Measurements from ENCODE around the gene WNT5A. TPM values are rescaled to one million over a fixed set of nuclear protein-coding genes. Genes with fewer than 3 reads are reported as not detected.

The WNT5A gene
- total and polyA plus RNA-seq, 10 donors = 1.1 to 26.7 (median 11.3) TPM

GRCh38 chr3:55523471-55523870 is 36.4 kb upstream of the WNT5A start:
- no peak overlapping the region for H3K27ac ChIP-seq
- H3K4me1 ChIP-seq = no peaks in the 10 kb centered on the region
- H3K9me3 ChIP-seq = no peaks in the 10 kb centered on the region
- TF ChIP-seq POLR2A (IDR thresholded peaks at IDR 0.05) = no peak
- no peak overlapping the region for H3K4me3 ChIP-seq
- no peaks in the 10 kb centered on the region for H3K27me3 ChIP-seq (replicated peaks in 1 of 7)
- 60 to 87% (median 81%) methylated on average over 2 of the region's 2 CpGs for WGBS, 5 donors
- no peak for DNase-seq
- no peaks in the 10 kb centered on the region for H3K36me3 ChIP-seq
- intact Hi-C loops (cut with DNase I; ENCODE audit: low total_unique reads) = no loop called here

GRCh38 chr3:55521738-55522421 is 34.8 kb upstream of the WNT5A start:
- Histone ChIP-seq H3K27me3 (replicated peaks in 1 of 7) (no peaks in the 10 kb centered on the region), H3K9me3 (no peaks in the 10 kb centered on the region), H3K36me3 (no peaks in the 10 kb centered on the region), H3K4me3 (no peak overlapping the region), H3K4me1 (no peaks in the 10 kb centered on the region), H3K27ac (no peak overlapping the region)
- WGBS, 5 donors = 51 to 57% (median 52%) methylated on average over 6 of the region's 6 CpGs
- intact Hi-C loops (cut with DNase I; ENCODE audit: low total_unique reads) = no loop called here
- TF ChIP-seq POLR2A (IDR thresholded peaks at IDR 0.05) = no peak
- no peak for TF ChIP-seq POLR2AphosphoS5 (IDR thresholded peaks at IDR 0.05)
- TF ChIP-seq, protein P1, sequence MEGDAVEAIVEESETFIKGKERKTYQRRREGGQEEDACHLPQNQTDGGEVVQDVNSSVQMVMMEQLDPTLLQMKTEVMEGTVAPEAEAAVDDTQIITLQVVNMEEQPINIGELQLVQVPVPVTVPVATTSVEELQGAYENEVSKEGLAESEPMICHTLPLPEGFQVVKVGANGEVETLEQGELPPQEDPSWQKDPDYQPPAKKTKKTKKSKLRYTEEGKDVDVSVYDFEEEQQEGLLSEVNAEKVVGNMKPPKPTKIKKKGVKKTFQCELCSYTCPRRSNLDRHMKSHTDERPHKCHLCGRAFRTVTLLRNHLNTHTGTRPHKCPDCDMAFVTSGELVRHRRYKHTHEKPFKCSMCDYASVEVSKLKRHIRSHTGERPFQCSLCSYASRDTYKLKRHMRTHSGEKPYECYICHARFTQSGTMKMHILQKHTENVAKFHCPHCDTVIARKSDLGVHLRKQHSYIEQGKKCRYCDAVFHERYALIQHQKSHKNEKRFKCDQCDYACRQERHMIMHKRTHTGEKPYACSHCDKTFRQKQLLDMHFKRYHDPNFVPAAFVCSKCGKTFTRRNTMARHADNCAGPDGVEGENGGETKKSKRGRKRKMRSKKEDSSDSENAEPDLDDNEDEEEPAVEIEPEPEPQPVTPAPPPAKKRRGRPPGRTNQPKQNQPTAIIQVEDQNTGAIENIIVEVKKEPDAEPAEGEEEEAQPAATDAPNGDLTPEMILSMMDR (IDR thresholded peaks at IDR 0.05 in 8 of 11, conservative IDR thresholded peaks at IDR 0.05 in 3 of 11) = no peak
- no peak for DNase-seq

DNA sequence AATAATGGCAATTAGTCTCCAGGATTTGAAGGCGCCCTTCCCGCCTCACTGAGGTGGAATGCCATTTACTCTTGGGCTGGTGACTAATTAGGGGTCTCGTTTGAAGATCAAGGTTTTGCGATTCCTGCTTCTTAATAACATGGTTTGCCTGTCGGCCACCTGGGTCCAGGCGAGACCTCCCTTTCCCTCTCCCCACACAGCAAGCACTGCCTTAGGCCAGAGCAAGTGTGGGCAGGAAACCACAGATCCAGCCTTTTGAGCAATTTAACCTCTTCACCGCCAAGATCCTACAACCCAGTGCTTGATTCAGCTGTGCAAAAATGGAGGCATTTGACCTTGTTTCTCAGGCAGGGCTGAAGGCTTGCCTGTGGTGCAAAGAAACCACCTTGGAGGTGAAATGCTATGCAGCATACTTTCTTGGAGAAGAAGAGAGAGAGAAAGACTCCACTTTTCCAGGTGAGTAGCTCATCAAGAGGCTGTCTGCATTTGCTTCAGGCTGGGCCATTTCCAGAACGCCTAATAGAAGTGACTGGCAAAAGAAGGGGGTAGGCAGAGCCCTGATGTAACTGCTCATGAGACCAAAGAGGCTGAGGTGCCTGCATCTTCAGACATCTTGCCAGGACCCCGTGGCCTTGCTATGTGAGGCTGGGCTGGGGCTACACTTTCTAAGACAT is 34.1 kb upstream of the WNT5A start:
- TF ChIP-seq POLR2AphosphoS5 (IDR thresholded peaks at IDR 0.05) = no peak
- TF ChIP-seq, protein P1 (IDR thresholded peaks at IDR 0.05 in 8 of 11, conservative IDR thresholded peaks at IDR 0.05 in 3 of 11) = no peak
- no peak for TF ChIP-seq POLR2A (IDR thresholded peaks at IDR 0.05)
- 68 to 79% (median 73%) methylated on average over 9 of the region's 9 CpGs for WGBS, 5 donors
- H3K36me3 ChIP-seq = no peaks in the 10 kb centered on the region
- no peak overlapping the region for H3K27ac ChIP-seq
- H3K9me3 ChIP-seq = no peaks in the 10 kb centered on the region
- no peak for DNase-seq
- H3K4me3 ChIP-seq = no peak overlapping the region
- H3K4me1 ChIP-seq = no peaks in the 10 kb centered on the region
- intact Hi-C loops (cut with DNase I; ENCODE audit: low total_unique reads) = no loop called here
- peaks cover 0 to 6% (median 0%) of the 10 kb centered on the region in 7 donors for H3K27me3 ChIP-seq (replicated peaks in 1 of 7)

DNA sequence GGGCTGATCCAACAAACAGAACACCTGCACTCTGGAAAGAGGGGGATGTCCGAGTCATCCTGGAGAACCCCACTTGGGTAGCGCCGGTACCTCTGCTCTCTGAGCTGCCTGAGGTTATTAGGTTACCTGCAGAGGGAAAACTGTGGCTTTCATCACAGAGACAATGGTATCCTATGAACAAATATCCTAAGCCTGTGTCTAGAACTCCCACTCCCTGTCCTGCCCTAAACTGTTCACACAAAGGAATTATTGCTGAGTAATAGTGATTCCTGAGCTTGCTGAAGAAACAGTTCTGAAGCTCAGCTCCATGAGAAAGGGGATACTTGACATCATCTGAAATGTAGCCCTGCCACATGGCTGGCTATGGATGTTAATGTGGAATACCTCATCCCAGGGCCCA is 31.9 kb upstream of the WNT5A start:
- Histone ChIP-seq H3K9me3 (no peaks in the 10 kb centered on the region), H3K27ac (no peak overlapping the region), H3K4me3 (no peak overlapping the region), H3K4me1 (no peaks in the 10 kb centered on the region), H3K27me3 (replicated peaks in 1 of 7) (peaks cover 0 to 19% (median 0%) of the 10 kb centered on the region in 7 donors), H3K36me3 (no peaks in the 10 kb centered on the region)
- intact Hi-C loops (cut with DNase I; ENCODE audit: low total_unique reads) = no loop called here
- no peak for TF ChIP-seq POLR2AphosphoS5 (IDR thresholded peaks at IDR 0.05)
- no peak for TF ChIP-seq POLR2A (IDR thresholded peaks at IDR 0.05)
- TF ChIP-seq, protein P1 (IDR thresholded peaks at IDR 0.05 in 8 of 11, conservative IDR thresholded peaks at IDR 0.05 in 3 of 11) = no peak
- WGBS, 5 donors = 76 to 92% (median 90%) methylated on average over 3 of the region's 3 CpGs
- no peak for DNase-seq

Data from spleen (tissue), 11 donors.